GM21381 (cell line): ENCODE results near the gene TMEM94.
"Not testable (repeated sequence)": the region's sequence is repeated elsewhere in the genome, so short reads cannot be mapped to it uniquely, and the experiment has no call there.

Experiments
- ATAC-seq: cut with Tn5 transposase; IDR thresholded peaks from one replicate; pipeline ENCODE4 v1.9.1; 2021; ENCODE audit warnings: mild to moderate bottlenecking, moderate library complexity; ENCODE audit not compliant: unreplicated experiment

The TMEM94 gene

DNA sequence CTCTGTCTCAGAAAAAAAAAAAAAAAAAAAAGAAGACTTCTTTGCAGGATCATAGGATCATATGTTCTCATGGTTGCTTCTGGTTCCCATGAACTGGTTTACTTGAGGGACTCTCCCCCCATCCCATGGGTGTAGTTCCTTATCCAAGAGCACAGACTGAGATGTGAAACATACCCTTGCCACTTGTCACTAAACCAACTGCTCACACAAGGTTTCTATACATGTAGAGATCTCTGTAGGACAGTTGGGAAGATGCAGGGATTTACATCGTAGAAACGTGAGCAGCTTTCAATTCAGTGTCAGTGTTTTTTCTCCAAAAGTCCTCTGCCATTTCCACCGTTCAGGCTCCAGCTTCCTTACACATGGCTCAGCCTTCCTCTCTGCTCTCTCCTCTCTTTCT is 11.1 kb upstream of the TMEM94 start:
- ATAC-seq: no peak

DNA sequence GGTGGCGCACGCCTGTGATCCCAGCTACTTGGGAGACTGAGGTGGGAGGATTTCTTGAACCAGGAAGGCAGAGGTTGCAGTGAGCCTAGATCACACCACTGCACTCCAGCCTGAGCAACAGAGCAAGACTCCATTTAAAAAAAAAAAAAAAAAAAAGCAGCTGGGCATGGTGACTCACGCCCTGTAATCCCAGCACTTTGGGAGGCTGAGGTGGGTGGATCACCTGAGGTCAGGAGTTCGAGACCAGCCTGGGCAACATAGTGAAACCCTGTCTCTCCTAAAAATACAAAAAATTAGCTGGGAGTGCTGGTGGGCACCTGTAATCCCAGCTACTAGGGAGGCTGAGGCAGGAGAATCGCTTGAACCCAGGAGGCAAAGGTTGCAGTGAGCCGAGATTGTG is 10.5 kb upstream of the TMEM94 start:
- ATAC-seq: not testable (repeated sequence)

DNA sequence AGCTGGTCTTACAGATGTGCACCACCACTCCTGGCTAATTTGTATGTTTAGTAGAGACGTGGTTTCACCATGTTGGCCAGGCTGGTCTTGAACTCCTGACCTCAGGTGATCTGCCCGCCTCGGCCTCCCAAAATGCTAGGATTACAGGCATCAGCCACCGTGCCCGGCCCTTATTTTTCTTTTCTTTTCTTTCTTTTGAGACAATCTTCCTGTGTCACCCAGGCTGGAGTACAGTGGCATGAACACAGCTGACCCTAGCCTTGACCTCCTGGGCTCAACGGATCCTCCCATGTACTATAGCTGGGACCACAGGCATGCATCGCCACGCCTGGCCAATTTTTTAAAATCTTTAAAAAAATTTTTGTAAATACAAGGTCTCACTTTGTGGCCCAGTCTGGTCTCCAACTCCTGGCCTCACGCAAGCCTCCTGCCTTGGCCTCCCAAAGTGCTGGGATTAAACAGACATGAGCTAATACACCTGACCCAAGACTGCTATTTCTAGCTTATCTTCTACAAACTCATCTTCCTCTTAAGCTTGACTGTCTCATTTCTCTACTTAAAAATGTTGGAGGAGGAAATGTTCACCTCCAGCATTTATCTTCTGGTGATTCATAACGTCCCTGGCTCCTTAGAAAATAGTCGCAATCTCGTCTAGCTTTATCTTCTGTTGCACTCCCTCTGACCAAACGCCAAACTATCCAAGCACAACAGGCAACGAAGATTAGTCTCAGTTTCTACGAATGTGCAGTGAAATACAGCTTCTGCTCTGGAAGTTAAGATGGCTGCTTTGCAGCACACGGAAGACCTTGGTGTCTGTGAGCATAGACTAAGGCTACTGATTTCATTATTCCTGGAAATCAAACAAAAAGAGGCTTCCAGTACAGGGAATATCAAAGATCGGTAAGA is 8.2 kb upstream of the TMEM94 start:
- ATAC-seq: no peak

DNA sequence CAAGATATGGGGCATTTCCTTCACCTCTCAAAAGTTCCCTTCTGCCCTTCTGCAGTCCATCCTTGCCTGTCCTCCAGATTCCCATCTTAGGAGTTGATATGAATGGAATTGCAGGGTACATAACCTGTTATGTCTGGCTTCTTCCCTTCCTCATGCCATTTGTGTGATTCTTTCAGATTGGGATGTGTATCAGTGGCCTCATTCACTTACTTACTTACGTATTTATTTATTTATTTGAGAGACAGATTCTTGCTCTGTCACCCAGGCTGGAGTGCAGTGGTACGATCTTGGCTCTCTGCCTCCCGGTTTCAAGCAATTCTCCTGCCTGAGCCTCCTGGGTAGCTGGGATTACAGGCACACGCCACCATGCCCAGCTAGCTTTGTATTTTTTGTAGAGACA is 6.2 kb upstream of the TMEM94 start:
- no peak for ATAC-seq

DNA sequence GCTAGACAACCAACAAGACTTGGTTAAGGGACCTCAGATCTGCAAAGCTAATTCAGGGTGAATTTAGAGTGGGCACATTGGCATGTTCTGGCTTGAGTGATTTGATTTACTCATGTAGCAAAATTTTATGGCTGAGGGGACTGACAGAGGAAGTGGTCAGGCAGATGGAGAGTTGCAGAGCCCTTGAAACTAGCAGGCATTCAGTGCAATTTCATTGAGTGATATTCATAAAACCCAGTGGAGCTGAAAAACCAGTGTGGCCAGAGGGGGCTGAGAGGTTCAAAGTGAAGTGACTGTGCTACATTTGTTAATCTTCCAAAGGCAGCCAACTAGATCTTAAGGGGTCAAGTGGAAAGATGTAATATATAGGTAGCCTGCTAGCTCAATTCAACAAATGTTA is 2.2 kb upstream of the TMEM94 start:
- ATAC-seq: no peak

DNA sequence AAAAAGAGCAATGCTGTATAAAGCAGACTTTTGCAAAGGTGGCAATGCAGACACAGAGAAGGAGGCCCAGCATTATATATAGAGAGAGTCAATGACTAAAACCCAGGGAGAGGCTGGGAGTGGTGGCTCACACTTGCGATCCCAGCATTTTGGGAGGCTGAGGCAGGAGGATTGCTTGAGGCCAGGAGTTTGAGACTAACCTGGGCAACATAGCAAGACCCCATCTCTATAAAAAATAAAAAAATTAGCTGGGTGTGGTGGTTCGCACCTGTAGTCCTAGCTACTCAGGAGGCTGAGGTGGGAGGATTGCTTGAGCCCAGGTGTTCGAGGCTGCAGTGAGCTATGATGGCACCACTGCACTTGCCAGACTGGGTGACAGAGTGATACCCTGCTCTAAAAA is 1.8 kb upstream of the TMEM94 start:
- ATAC-seq: not testable (repeated sequence)

DNA sequence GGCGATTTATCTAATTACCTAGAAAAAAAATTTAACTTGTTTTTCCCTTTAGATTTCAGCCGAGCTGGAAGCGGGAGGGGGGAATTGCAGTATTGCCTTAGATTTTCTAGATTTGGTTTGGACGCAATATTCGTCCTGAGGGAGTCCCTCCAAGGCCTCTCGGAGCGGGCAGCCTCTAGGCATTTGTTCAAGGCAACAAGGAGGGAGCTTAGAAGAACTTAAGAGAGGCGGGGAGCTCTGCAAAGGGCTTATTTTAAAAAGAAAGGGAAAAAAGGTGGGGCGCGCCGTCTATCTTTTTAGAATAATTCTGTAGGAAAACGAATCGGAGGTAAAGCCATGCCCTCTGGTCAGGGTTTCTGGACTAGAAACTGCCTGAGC is 407 bp upstream of the TMEM94 start:
- no peak for ATAC-seq

DNA sequence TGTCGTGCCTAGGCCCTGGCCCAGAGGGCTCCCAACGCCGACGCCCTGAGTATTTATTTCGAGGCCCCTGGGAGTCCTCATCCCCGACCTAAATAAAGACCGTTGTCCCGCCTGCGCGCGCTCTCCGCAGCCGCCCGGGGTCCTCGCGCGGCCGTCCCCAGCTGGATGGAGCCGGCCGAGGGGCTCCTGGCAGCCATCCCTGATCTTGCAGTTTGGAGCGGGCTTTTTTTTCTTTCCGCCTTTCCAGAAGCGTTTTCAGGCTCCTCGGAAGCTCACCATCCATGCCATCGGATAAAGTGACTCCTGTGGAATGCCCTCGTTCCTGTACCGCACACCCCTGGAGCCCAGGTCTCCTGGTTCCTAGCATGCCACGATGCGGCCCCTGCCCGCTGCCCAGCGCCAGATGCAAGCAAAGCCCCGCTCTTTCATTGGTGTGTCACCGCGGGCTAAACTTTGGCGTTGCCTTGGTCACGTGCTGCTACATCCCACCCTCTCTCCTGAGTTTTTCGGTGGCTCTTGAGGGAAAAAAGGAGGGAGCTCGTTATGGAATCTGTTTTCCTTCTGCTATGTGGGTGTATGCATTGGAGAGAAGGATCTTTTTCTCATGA is 716 bp downstream of the TMEM94 start:
- no peak for ATAC-seq

DNA sequence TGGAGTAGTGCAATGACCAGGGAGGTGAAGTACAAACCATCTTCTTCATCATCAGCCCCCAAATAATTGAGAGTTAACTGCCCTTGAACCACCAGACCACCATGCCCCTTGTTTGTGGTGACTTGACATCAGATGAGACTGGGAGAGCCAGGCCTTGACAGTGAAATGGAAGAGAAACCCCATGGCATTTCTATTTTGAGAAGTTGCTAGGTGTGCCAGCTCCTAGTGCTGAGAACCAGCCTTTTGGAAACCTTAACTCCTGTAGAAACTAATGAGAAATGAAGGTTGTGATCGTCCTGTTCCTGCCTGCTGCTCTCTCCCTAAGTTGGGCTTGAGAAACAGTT is 2.8 kb downstream of the TMEM94 start:
- ATAC-seq: no peak

DNA sequence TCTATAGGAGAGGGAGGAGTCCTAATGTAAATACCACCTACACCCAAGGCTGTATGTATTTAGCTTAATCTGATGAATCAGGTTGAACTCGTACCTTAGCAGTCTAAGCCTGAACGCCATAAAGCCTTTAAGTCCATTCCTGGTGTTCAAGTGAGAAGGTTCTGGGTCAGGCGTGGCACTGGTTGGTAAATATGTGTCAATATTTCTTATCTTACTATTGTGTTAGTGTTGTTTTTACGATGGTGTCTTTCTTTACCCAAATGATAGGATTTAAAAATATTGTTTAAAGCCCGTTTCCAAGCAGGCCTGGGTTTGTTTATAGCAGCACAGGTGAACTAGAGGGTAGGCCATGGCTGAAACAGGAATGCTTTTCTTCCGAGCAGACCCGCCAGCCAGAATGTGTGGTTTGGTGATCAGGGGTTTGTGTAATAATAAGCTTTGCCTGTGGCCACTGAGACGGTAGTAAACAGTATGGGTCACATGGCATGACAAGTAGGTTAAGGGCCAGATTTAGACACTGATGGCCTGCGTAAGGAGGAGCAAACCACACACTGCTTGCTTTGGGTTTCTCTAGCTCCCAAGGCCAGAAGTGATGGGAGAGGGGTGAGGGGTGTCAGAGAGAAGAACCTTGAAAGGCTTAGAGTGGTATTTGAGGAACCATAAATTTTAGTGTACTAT is 3.3 kb downstream of the TMEM94 start:
- ATAC-seq: no peak

DNA sequence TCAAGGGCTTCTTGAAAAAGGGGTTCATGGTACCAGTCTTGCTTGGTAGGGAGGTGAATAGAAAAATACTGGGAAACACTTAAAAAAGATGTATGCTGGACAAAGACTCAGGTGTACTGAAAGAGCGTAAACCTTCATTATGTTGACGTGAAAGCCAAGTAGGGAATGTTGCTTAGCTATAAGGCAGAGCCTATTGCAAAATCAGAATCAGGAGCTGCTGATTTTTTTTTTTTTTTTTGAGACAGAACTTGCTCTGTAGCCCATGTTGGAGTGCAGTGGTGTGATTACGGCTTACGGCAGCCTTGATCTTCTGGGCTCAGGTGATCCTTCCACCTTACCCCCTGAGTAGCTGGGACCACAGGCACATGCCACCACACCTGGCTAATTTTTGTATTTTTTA is 3.9 kb downstream of the TMEM94 start:
- no peak for ATAC-seq

DNA sequence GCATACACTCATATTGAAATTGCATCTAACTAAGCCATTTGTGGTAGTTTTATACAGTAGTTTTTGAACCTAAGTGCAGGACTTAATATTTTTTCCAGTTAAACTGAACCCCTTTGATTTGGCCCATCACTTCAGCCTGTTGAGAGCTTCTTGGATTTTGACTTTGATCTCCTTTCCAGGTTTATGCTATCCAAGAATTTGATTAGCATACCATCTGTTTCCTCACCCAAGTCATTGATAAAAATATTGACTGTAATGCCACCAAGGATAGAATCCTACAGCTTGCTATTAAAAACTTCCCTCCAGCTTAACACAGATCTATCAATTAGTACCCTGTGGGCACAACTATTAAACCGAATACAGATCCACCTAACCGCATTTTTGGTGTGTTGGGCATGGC is 7.2 kb downstream of the TMEM94 start:
- ATAC-seq: no peak

DNA sequence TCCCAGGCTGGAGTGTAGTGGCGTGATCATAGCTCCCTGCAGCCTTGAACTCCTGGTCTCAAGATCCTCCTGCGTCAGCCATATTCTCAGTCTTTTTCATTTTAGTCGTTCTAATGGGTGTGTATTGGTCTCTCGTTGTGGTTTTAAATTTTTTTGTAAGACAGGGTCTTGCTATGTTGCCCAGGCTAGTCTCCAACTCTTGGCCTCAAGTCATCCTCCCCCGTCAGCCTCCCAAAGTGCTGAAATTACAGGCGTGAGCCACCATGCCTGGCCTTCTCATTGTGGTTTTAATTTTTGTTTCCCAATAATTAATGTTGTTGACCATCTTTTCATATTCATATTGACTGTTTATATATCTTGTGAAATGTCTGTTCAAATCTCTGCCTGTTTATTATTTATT is 8.6 kb downstream of the TMEM94 start:
- no peak for ATAC-seq

DNA sequence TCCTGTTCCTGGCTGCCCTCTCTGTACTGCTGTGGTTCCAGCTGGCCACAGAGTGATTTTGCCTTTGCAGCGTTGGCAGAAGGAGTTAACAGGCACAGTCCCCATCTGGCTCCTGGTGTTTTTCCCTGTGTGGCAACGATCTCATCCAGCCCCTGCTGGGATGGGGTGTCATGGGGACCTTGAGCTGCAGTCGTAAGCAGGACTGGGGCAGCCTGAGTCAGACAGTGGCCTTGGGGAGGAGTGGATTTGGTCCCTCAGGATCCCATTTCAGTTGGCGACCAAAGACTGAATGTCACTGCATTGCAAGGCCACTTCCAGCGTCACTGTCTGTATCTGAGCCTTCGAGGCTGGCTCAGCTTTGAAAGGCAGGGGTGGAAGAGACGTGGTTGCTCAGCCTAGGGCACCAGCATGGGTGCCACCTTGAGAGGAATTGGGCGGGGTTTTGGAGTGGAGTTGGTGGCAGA is 11.9 kb downstream of the TMEM94 start:
- no peak for ATAC-seq

DNA sequence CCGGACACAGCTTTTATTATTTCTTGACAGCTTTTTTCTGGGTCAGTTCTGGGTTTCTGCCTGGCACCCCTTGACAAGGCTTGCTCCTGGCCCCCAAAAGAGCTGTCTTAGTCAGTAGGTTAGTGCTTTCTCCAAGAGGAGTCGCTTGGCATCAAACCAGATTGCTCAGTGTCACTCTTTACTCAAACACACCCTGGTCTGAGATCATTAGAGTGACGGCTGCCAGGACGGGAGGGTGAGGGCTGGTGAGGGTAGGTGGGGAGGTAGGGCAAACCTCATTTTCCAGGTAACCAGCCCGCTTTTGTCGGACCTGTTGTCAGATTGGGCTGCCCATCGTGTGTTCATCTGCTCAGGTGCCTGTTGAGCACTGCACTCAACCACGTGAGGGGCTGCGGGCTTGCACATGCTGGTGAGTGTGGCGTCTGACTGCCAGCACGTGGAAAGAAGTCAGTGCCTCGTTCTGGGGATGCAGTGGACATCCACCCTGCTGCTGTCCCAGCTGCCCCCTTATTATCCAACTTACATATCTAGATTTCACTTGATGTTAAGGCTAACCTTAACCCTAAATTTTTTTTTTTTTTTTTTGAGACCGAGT is 12.4 kb downstream of the TMEM94 start:
- ATAC-seq: no peak

DNA sequence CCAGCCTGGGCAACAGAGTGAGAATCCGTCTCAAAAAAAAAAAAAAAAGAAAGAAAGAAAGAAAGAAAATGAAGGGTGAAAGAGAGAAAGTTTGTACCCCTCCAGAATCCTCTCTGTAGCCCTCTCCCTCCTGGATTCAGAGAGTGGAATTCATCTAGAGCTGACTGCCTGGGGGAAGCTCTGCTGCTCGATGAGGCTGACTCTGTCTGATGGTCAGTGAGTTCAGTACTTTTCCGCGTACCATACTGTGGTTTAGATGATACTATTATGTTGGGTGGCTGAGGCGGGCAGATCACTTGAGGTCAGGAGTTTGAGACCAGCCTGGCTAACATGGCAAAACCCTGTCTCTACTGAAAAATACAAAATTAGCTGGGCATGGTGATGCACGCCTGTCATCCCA is 14.8 kb downstream of the TMEM94 start:
- ATAC-seq: no peak

DNA sequence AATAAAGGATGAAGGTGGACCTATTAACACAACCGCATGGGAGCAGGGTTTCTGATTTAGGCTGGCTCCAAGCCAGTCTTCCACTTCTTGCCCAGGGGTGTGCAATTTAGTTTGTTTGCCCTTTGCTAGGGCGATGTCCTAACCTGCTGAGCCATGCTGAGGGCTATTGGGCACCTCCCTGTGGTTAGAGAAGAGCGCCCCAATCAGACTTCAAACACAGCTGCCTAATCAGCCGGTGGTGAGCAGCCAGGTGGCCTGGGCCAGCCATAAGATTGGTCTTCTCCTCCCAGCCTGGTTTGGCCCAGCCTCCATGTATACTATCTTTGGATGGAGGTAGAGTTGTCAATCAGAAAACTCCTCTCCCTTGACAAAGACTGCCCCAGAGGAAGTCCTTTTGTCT is 15.7 kb downstream of the TMEM94 start:
- no peak for ATAC-seq

DNA sequence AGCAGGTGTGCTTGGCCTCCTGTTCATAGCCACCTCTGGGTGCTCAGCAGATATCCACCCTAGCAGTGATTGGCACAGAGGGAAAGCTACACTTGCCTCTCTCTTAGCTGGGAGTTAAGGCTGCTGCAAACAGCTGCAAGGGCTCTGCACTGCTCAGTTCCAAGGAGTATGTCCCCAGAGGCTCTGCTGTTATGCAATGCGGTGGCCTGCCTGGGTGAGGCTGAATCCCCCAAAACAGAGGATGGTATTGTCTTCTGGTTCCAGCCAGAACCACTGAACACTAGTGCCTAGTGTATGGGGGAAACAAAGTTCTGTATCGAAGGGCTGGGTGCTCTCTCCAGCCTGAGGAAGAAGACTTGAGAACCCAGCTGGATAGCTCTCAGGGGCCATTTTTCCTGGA is 16.8 kb downstream of the TMEM94 start:
- ATAC-seq: no peak

DNA sequence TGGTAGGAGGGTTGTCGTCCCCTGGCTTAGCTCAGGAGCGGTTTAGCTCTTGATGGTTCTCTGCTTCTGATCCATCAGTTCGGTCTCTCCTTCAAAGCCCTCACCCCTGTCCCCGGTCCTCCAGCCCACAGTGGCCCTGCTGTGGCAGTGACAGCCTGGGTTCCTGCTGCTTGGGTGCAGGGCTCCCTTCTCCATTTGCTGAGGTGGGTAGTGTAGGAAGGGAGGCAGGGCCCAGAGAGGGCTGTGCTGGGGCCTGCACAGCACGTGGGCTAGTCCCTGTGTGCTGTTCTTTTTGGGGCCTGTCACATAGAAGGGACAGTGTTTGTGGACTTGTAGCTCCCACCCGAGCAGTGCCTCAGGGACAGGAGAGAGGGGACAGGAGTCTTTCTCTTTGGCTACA is 18.3 kb downstream of the TMEM94 start:
- ATAC-seq: no peak

DNA sequence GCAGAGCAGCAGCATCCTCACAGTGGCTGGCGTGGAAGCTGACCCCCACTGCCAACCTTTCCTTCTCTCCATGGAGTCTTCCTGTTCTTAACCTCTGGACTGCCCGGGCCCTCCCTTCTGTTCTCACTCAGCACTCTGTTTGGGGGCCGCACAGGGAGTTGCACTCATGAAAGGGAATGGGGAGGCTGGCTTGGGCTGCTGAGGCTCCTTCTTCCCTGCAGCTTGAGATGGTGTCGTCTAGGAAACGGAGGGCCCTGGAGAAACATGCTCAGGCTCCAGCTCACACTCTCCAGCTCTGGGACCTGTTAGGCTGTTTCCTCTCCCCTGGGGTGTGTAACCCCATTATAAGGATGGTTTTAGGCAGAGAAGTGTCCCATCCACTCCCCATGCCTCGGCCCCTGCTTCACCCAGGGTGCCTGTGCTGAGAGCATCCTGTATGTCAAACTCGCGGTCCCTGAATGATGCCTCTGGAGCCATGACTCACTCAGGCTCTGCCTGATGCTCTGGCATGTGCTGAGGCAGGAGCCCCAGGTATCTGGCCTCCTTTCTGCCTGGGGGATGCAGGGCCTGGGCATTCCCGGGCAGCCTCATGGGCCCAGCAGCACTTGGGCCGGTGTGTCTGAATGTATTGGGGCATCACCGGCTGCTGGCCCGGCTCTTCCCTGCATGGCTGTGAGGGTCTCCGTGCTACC is 18.9 kb downstream of the TMEM94 start:
- ATAC-seq: no peak

DNA sequence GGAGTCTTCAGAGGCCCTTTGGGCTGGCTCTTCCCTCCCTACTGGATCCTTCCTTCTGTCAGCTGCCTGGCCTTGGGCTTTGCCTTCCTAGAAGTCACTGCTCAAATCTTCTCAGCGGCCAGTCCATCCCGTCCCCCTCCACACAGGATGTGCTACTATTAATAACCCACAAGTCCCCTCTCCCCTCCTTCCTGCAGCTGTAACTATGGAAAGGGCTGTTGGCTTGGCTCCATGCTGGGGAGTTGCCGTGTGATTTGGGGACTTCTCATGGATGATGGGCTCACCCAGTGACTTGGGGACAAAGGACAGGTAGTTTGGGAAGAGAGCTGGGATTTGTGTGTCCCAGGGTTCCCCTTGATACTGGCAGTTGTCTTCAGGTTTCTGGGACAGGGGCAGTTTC is 19.4 kb downstream of the TMEM94 start:
- no peak for ATAC-seq
